GM21576 (cell line): ENCODE data around the gene ZFYVE21.

ENCODE experiments used
- ATAC-seq: cut with Tn5 transposase; IDR thresholded peaks from one replicate; pipeline ENCODE4 v1.9.1; 2021; ENCODE audit warnings: mild to moderate bottlenecking, moderate library complexity; ENCODE audit not compliant: unreplicated experiment

ZFYVE21 gene

DNA sequence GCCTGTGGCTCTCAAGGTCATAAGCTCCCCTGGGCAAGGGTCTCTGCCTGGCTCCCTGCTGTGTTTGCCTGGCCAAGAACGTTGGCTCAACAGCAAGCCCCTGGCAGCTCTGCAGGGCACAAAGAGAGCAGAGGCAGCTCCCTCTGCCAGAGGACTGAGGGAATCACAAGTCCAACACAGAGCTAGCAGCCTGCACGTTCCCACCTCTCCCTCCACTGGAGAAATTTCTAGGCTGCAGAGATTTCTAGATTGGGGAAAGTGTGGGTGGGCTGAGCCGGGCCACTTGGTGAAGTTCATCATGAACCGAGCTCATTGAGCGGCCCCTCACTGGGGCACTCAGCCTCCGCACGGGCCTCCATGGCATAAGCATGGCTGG is 19.8 kb downstream of the ZFYVE21 start:
- ATAC-seq = no peak

DNA sequence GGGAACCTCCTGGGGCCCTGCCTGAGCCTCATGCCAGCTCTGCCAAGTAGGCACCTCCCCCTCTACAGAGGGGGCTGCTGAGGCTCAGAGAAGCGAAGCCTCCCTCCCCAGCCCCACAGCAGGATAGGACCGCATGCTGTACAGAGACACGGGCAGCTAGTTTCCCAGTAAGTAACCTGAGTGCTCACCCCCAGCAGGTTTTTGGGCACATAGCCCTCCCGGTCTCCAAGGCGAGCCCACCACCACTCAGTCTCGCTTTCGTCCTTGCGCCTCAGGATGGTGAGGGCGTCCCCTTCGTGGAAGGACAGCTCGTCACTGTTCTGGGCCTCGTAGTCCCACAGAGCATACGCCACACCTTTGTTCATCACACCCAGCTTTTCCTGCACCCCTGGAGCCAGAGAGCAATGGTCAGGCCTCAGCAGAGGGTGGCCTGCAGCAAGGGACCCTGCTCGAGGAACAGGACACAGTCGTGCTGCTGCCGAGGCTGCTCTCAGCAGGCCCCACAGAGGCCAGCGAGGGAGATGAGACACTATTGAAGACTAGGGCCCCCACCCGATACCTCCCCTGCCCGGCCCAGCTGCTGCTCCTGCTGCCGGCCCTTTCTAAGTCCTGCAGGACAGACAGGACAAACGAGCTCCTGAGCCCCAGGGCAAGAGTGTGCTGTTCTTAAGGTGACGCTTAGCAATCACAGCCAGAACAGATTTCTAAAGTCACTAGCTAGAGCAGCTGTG is 20.4 kb downstream of the ZFYVE21 start:
- ATAC-seq = no peak

DNA sequence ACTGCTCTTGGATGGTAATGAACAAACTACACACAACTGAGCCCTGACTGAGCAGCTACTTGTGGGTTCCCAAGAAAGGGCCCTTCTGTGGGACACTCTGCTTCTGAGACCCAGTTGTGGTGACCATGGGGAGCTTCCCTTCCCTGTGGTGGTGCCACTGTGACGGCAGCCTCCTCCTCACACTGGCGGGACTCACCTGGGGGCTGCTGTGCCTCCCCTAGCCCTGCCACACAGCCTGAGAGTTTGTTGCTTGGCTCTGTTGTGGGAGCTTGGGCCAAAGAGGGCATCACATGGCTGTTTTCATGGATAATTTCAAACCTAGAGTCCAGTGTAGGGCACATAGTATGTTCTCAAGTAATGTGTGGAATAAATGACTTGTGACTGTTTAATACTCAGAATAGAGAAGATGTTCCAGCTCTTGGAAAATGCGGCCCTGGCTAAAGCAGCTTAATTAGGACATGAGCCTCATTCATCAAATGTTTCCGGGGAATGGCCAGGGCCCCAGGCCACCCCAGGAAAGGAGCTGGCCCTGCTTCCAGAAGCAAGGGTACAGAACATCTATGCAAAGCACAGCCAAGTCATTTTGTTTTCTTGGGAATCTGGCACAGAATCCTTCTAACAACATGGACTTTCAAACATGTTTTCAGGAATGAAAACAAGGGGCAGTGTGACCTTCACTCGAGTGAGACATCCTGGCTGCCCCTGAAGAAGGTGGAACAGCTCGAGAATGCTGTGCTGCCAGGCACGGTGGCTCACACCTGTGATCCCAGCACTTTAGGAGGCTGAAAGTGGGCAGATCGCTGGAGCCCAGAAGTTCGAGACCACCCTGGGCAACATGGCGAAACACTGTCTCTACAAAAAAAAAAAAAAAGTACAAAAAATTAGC is 21.2 kb downstream of the ZFYVE21 start:
- ATAC-seq = no peak

DNA sequence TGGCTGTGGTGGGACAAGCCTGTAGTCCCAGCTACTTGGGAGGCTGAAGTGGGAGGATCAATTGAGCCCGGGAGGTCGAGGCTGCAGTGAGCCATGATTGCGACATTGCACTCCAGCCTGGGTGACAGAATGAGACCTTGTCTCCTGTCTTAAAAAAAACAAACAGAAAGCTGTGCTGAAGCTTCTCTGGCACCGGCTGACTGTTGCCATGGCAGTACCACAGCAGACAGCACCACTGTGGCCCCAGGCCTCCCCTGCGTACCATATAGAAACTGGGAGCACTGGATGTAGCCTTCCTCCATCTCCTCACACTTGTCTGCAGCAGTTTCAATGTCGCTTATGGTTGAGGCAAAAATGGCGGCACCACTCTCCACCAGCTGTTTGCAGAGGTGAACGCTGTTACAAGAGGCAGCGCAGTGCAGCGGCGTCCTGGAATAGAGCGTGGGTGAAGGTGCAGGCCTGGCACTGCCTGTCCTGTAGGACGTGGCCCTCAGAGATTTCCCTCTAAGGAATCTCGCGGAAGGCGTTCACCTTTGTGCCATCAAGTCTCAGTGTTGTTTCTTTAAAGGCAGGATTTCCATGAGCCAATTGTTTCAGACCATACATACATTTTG is 21.9 kb downstream of the ZFYVE21 start:
- ATAC-seq = no peak

DNA sequence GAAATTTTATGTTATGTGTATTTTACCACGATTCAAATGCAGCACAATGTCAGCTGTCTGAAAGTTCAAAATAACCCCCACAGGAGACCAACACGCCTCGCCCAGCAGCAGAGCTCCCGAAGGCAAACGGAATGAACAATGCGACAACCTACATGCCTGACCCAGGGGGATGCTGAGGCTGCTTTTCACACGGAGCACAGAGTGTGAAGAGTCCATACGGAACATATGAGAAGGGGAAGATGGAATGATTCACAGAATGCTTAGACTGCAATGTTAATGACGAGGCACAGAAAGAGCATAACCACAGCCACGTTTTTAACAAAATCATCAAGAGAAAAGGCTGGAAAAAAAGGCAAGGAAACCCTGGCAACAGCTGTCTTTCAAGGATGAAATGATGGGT is 22.6 kb downstream of the ZFYVE21 start:
- no peak for ATAC-seq

DNA sequence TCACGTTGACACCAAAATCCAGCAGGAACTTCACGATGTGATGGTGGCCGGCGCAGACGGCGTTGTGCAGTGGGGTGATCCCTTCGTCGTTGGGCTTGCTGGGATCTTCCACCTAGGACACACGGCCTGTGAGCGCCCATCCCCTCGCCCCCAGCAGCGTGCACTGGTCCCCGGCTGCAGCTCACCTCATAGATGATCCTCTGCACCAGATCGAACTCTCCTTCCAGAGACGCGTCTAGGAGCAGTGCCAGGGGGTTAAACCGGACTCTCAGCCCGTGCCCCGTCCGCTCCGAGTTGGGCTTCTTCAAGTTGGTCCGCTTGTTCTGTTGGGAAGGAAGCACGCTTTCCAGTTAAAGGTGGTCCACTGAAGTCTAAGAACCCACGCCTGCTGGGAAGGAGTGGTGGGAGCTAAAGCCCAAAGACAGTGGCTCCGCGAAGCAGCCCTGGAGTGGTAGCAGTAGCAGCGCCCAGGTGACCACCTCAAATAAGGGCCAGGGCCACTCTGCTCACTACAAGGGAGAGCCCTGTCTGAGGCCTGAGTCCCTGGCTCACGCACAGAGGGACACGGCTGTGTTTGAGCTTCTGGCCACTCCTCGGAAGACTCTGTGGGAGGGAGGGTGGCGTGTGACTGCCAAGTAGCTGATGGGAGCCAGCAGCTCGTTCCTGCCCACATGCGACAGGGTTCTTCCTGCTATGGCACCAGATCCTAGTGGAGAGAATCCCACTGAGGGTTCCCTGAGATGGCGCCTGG is 23.3 kb downstream of the ZFYVE21 start:
- ATAC-seq = no peak

DNA sequence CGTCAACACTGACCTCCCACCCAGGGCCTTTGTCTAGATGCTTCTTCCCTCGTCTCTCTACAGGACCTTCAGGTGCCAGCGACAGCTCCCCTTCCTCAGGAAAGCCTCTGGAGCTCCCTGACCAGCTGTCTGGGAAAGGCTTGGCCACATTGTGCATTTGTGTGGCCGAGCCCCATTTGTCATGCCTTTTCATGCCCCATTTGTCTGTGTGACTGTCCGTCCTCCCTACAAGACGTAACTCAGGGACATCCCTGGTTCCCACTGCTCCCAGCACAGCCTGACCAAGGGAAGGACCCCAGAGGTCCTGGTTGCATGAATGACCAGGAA is 23.8 kb downstream of the ZFYVE21 start:
- ATAC-seq = no peak

DNA sequence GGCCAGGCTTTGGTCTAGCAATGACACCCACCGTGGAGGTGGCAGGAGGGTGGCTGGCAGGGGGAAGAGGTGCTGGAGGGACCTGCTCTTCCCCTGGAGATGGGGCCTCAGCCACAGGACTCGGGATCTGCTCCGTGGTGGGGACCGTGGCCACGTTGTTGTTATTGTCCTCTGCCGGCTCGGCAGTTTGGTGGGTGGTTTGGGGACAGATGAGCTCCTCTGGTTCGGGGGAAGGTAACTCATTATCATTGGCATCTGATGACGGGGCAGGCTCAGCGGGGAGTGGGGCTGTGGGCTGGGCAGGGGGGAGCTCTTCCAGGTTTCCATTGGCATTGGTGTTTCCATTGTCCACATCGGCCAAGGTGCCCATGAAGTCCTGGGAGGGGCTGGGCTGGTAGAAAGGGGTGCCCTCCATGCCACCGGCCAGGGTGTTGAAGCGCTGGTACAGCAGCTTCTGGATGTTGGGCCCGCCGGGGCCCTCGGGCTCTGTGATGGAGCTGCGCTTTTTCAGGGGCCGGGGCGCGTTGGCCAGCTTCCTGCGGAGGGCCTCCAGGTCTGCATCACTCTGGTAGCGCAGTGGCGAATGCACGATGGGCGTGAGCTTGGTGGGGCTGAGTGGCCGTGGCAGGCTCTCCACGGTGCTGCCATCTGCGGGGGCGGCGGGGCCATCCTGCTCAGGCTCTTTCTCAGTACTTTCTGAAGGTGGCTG is 24.3 kb downstream of the ZFYVE21 start:
- no peak for ATAC-seq

DNA sequence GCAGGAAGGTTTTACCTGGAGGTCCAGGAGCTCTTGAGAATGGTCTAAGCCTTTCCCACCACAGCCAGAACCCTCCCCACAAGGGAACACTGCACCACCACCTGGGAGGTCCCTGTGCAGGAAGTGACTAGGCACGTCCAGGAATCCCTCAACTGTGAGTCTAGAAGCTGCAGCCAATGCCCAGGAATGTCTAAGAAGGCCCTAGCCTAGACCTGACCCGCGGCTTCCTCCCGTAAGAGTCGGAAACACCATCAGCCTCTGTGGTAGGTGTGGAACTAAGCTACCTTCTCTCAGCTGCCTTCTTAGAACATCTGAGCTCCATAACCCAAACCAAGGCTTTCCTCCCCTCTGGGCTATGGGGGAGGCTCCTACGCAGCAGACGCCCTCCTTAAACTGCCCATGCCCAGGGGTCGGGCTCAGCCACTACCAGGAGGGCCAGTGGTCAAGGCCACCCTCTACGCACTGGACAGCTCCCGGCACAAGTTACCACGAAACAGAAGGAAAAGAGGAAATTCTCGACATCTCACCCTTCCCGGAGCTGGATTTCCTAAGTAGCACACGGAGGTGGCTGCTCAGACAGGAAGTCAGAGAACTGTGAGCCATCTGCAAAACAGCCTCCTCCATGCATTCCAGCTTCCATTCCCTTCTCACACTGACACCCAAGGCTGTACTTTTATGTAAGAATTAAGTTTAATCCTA is 25.5 kb downstream of the ZFYVE21 start:
- no peak for ATAC-seq

DNA sequence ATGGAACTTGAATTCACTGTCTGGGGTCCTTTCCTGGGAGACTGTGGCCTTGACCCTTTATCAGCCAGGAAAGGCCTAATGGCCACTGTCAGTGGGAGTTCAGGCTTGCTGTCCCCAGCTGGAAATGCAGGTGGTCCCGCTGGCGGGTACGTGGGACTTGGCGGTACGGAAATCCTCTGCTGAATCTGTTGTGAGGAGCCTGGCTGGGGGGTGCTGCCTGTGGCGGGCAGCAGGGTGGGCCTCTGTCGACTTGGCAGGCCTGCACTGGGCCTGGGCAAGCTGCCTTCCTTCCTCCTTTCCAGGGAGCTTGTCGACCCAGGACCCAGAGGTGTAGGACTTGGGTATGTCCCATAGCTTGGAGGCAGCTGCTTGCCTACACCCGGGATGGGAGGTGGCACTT is 26.3 kb downstream of the ZFYVE21 start:
- ATAC-seq = no peak

DNA sequence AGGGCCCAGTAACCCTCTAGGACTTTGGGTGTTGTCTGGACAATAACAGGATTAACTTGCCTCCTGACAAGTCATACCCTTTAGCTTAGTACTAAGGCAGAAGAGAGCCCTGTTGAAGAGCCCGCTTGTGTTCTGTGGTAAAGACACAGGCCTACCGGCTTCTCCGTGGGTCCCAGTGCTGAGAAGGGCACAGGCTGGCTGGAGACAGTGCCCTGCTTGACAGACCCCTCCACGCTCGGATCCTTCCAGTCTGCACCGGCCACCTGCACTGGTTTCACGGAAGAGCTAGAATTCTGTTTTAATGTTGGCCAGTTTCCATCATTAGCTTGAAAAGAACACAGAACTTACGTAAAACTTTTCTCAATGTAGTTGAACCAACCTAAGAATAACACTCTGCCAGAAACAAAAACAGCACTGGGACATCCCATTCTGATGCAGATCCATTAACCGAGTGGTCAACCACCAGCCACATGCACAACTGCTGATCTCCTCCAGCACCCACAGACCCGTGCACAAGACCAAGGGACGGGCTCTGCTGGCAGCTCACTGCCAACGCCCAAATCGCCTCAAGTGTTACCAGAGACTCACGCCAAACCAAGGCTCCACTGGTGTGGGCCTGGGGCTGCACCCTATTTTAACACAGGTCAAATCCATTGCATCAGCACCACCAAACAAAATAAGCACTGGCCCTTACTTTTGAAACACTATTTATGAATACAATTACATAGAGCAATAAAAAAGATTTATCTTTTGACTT is 27.1 kb downstream of the ZFYVE21 start:
- ATAC-seq = no peak

DNA sequence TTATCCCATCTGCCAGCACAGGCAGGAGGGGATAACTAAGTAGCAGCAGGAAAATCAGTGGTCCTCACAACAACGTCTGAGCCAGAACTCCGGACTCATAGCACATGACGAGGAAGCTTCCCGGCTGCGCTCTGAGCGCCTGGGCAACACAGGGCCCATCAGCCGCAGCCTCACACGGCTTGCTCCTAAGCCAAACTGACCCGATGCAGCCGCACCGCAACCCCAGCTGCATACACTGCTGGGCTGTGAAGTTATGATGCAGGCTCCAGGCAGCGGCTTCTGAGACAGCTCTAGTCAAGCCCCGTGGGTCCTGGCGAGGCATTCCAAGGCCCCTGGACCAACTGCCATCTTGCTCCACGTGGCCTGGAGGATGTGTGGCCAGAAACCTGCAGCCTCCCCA is 28.1 kb downstream of the ZFYVE21 start:
- ATAC-seq = no peak

DNA sequence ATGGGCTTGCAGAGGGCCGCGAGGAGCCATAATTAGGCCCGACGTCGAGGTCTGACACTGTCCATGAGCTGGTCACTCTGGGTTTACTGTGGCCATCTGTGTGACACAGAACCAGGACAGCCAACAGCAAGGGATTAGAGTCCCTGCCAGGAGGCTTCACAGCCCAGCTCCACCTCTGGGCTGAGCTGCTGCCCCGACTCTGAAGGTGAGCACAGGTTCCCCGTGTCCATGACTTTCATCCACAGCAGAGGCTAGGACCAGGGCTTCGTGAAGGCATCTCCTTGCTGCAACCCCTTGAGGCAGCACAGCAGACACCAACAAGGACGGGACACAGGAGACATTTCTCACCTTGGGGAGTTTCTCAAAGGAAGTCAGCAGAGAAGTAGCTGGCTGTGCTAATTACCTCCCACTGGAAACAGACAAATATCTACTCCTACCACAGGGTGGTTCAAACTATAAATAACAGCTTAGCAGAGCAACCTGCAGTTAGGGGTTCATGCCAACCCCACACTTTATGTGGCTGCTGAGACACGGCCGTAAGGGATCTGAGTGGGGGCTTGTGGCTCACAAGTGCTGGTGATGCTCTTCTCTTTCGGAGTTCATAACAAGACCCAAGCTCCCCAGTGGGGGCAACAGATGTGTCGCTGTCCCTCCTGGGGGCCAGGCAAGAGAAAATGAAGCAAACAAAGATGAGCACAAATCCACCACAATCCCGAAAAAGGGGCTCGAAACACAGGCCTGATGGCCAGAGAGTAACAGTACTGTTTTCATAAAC is 29.2 kb downstream of the ZFYVE21 start:
- no peak for ATAC-seq

DNA sequence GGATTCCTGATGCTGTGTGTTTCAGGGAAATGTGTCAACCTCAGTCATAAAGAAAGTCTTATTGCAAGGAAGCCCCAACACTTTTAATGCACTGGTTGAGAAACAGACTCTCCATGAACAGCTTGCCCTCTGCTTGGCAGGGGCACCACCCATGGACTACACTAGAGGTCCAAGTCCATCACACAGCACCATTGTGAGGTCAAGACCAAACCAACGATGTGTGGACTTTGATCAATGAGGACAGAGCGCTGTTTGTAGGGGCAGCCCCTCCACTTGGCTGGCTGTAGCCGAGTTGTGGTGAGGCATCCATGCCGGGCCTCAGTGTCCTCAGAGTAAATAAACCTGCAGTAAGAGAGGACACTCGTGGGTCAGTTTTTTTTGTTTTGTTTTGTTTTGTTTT is 29.8 kb downstream of the ZFYVE21 start:
- no peak for ATAC-seq

DNA sequence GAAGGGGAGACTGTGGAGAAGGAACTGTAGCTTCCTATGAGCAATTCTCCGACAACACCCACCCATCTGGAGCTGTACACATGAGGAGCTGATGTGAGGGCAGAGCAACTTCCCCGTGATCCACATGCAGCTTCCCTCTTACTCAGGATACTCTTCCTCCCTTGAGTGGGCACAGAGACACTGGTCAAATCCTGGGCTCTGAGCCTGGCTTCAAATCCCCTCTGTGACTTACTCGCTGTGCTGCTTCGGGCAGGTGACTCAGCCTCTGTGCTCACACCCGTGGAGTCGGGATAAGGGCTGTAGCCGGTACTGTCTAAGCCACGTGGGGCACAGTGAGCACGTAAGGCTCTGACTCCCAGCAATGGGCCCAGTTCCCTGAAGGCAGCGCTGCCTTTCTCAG is 31.1 kb downstream of the ZFYVE21 start:
- no peak for ATAC-seq

DNA sequence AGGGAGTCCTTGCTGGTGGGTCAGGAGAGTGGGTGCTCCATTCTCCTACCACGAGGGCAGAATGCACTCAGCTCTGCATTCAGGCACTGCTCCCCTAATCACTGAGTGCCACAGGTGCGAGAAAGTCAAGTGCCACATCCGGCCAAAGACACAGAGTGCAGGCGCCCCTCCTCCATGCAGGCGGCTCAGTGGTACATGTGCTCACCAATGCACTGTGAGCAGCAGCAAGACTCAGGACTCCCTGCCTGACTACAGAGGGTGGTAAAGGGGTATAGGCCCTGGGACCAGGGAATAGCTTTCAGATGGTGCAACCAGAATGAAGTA is 32.9 kb downstream of the ZFYVE21 start:
- ATAC-seq = no peak

DNA sequence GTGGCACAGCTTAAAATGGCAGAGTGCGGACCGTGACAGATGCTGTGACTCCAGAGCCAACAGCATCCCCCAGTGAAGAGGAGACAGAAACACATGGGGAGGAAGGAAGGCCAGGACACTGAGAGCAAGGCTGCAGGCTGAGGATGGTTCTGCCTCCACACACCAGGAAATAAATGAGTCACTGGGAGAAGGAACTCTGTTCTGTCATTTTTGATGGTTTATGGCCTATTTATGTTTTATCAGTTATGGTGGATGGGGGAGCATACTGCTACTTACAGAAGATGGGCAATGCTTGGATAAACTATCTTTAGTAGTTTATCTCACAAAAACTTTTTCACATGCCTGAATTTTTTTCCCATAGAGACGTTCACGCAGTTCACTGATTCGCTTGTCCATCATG is 33.8 kb downstream of the ZFYVE21 start:
- no peak for ATAC-seq

DNA sequence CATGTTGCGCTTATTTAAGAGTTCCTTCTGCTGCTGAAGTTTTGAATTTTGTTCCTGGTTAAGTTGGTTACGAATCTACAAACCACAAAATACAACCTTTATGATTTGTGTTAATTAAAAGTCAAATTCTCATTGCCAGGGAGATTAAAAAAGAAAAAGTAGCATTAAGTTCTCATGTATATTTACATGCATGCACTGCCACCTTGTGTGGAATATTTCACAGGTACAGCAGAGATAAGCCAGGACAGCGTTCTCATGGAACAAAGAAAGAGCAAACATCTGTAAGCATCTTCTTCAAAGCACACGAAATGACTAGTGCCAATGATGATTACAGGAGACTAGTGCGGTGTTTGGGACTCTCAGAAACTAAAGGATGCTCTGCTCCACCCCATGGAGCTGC is 34.2 kb downstream of the ZFYVE21 start:
- ATAC-seq = no peak

DNA sequence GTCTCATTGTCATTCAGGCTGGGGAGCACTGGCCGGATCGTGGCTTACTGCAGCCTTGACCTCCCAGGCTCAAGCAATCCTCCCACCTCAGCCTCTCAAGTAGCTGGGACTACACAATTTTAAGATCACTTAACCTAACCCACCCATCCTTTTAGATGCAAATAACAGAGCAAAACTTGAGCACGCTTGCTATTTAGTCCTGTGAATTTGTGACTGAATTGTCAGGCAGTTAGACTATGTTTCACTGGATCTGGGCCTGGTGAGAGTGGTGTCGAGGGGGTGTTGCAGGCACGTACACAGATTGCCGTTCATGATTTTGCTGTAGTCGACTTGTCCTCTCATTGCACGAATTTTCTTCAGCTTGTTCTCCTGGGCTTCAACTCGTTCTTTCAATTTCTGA is 38.2 kb downstream of the ZFYVE21 start:
- no peak for ATAC-seq
